ENCODE measurements around the gene ZNF705A. TPM values are rescaled to one million over a fixed set of nuclear protein-coding genes. Genes with fewer than 3 reads are reported as not detected.
"Not testable (repeated sequence)": the region's sequence is repeated elsewhere in the genome, so short reads cannot be mapped to it uniquely, and the experiment has no call there.

ZNF705A gene
- total and polyA plus RNA-seq, 8 donors: not detected

GRCh38 chr12:8229486-8229885 lies 72.7 kb downstream of the ZNF705A start:
- not testable (repeated sequence) for H3K27me3 ChIP-seq
- peaks cover 0 to 13% (median 3%) of the 10 kb centered on the region in 4 donors for H3K4me1 ChIP-seq

More at GRCh38 chr12:8229486-8229885, 72.7 kb downstream of the ZNF705A start:
- not testable (repeated sequence) for H3K27ac ChIP-seq, H3K36me3 ChIP-seq, H3K4me3 ChIP-seq, H3K9me3 ChIP-seq, DNase-seq
- intact Hi-C loops (cut with DNase I; ENCODE audit: low total_unique reads): loop anchor here (10.0 kb wide), 1 partner anchor 115 kb away; no protein-coding TSS in a partner anchor
- WGBS, 5 donors: 49 to 61% (median 53%) methylated on average over 5 to 7 of the region's 7 CpGs

Other genes with a start within 250 kb of the ZNF705A start
- 10 to 100 TPM in 3 of 5 donors, 1 to 10 TPM in 1, under 1 TPM in 1; 0.29 to 72.0 (median 10.7) TPM for gene SLC2A3, start 220.8 kb upstream of the ZNF705A start, total RNA-seq
- 1 to 10 TPM; 2.3 to 9.1 (median 6.4) TPM for gene SLC2A3, start 220.8 kb upstream of the ZNF705A start, polyA plus RNA-seq
- 10 to 100 TPM; 14.5 to 25.2 (median 18.1) TPM for gene FOXJ2, start 124.3 kb upstream of the ZNF705A start, total RNA-seq
- gene FOXJ2, start 124.3 kb upstream of the ZNF705A start, polyA plus RNA-seq: 1 to 10 TPM; 4.5 to 5.5 (median 4.7) TPM
- gene C3AR1, start 90.7 kb upstream of the ZNF705A start, total RNA-seq: 1 to 10 TPM in 3 of 5 donors, under 1 TPM in 1, not detected in 1; 0.89 to 8.8 (median 3.5) TPM
- gene C3AR1, start 90.7 kb upstream of the ZNF705A start, polyA plus RNA-seq: 1 to 10 TPM; 1.5 to 6.3 (median 6.1) TPM
- 100 to 1,000 TPM in 2 of 5 donors, 10 to 100 TPM in 3; 12.5 to 112 (median 77.6) TPM for gene NECAP1, start 74.7 kb upstream of the ZNF705A start, total RNA-seq
- 10 to 100 TPM; 17.4 to 39.0 (median 20.3) TPM for gene NECAP1, start 74.7 kb upstream of the ZNF705A start, polyA plus RNA-seq
- gene CLEC4A, start 33.4 kb upstream of the ZNF705A start, total RNA-seq: 1 to 10 TPM in 1 of 5 donors, not detected in 4; 2.8 TPM
- 1 to 10 TPM; 2.2 to 2.9 (median 2.4) TPM for gene CLEC4A, start 33.4 kb upstream of the ZNF705A start, polyA plus RNA-seq
- under 1 TPM in 1 of 5 donors, not detected in 4; 0.89 TPM for gene FAM90A1, start 70.6 kb downstream of the ZNF705A start, total RNA-seq
- under 1 TPM in 1 of 3 donors, not detected in 2; 0.45 TPM for gene FAM90A1, start 70.6 kb downstream of the ZNF705A start, polyA plus RNA-seq

Measured in stomach (tissue), 9 donors.